Measurements from ENCODE around the gene ATRNL1. TPM values are rescaled to one million over a fixed set of nuclear protein-coding genes. Genes with fewer than 3 reads are reported as not detected.

ATRNL1 gene
- total and polyA plus RNA-seq, 2 of the 8 experiments (the other 6 are each of a cell fraction or from before 2014, with no cell fraction given) = 5.1 to 17.6 TPM

- no peak overlapping the region for H3K4me2 ChIP-seq (ENCODE audit: insufficient read depth in 1 of 2, low read depth in 2 of 2, low read length in 2 of 2)
- no peak overlapping the region for H2AFZ ChIP-seq (ENCODE audit: low read length)
- no peaks in the 10 kb centered on the region for H3K9me3 ChIP-seq (ENCODE audit: insufficient read depth in 2 of 2, low read depth in 1 of 2, low read length in 1 of 2)
- H3K14ac ChIP-seq (ENCODE audit: insufficient read length) = no peak overlapping the region
- no peaks in the 10 kb centered on the region; the same call in 1 of the 2 replicates for H3K23me2 ChIP-seq (ENCODE audit: low read depth, low read length)
- H3K27me3 ChIP-seq (replicated peaks in 1 of 4; ENCODE audit: control insufficient read depth in 3 of 4, extremely low read depth in 1 of 4, insufficient read depth in 3 of 4, low read length in 3 of 4) = no peaks in the 10 kb centered on the region
- no peaks in the 10 kb centered on the region for H3K79me1 ChIP-seq (ENCODE audit: low read depth, low read length)
- H3K18ac ChIP-seq (ENCODE audit: extremely low read depth, low read length) = no peak overlapping the region
- TF ChIP-seq JUND (IDR thresholded peaks at IDR 0.05; ENCODE audit: low read length) = no peak
- H2AK5ac ChIP-seq (ENCODE audit: low read depth, low read length) = no peak overlapping the region
- H3K56ac ChIP-seq (replicated peaks; ENCODE audit: insufficient read length, low read depth, low read length) = no peak overlapping the region
- H3K27ac ChIP-seq (ENCODE audit: low read depth, low read length) = no peak overlapping the region
- no peak overlapping the region for H4K5ac ChIP-seq (ENCODE audit: insufficient read length, low read depth, low read length)
- H3K4me3 ChIP-seq (ENCODE audit: extremely low read depth in 1 of 4, insufficient read depth in 2 of 4, low read depth in 3 of 4, low read length in 4 of 4) = no peak overlapping the region
- no peaks in the 10 kb centered on the region for H3K79me2 ChIP-seq (ENCODE audit: control insufficient read depth in 1 of 2, insufficient read depth in 2 of 2, low read length in 2 of 2)
- ChIA-PET CTCF (ENCODE audit: partially characterized antibody) (interaction anchor here (1.1 to 1.6 kb wide), 2 partner anchors 9 to 22 kb away, joined by 3 to 5 read pairs; no protein-coding TSS in a partner anchor), POLR2A (ENCODE audit: partially characterized antibody) (no interaction called here)
- H2BK5ac ChIP-seq (ENCODE audit: low read depth, low read length) = no peak overlapping the region
- no peak overlapping the region for H4K8ac ChIP-seq (ENCODE audit: extremely low read depth, insufficient read depth, low read length)
- H2BK12ac ChIP-seq (ENCODE audit: low read depth, low read length) = no peak overlapping the region
- H3K36me3 ChIP-seq (ENCODE audit: control insufficient read depth in 2 of 4, insufficient read depth in 4 of 4, low read length in 3 of 4) = no peaks in the 10 kb centered on the region
- no peak overlapping the region for H3K9ac ChIP-seq (replicated peaks in 1 of 4; ENCODE audit: extremely low read depth in 1 of 4, low read depth in 3 of 4, low read length in 3 of 4)
- H2BK15ac ChIP-seq (ENCODE audit: low read length) = no peak overlapping the region
- no peaks in the 10 kb centered on the region for H3K4me1 ChIP-seq (replicated peaks in 1 of 4; ENCODE audit: control insufficient read depth in 3 of 4, insufficient read depth in 4 of 4, low read length in 3 of 4)
- H3K4ac ChIP-seq (replicated peaks; ENCODE audit: insufficient read length, low read depth, low read length) = no peak overlapping the region
- H3K23ac ChIP-seq (ENCODE audit: insufficient read length) = no peak overlapping the region
- no peaks in the 10 kb centered on the region for H4K20me1 ChIP-seq (replicated peaks in 1 of 2; ENCODE audit: control insufficient read depth in 1 of 2, insufficient read depth in 2 of 2, low read length in 2 of 2)
- no peak overlapping the region for H2BK120ac ChIP-seq (replicated peaks; ENCODE audit: low read depth, low read length)
- DNase-seq (ENCODE audit: low read depth in 1 of 2, low spot score in 2 of 2) = no peak
- no peak for FAIRE-seq
- 97% methylated on average over 2 of the region's 2 CpGs; no CpG with 5 or more reads in 1 of the 2 experiments for WGBS, 2 experiments (ENCODE audit: extremely low coverage in 1 of 2, insufficient coverage in 1 of 2, insufficient read length in 1 of 2, insufficient replicate concordance in 2 of 2, low coverage in 1 of 2, low lambda C conversion rate in 2 of 2, missing lambda C conversion rate in 1 of 2)
- H4K91ac ChIP-seq (replicated peaks; ENCODE audit: insufficient read length, low read length) = no peak overlapping the region
- no peak overlapping the region for H2BK20ac ChIP-seq (ENCODE audit: low read length)
Observed at GRCh38 chr10:115164220-115164619, 71.1 kb downstream of the ATRNL1 start.

Data from H1 (cell line).